Pulmonary artery endothelial cell (primary cell): Measurements from ENCODE around the gene NLGN1. TPM values are rescaled to one million over a fixed set of nuclear protein-coding genes. Genes with fewer than 3 reads are reported as not detected.
"Not testable (repeated sequence)": the region's sequence is repeated elsewhere in the genome, so short reads cannot be mapped to it uniquely, and the experiment has no call there.

Experiments
- DNase-seq: peaks from one replicate; pipeline ENCODE4 v3.0.0-alpha.2; 2011; ENCODE audit warnings: low read depth, low spot score
- total RNA-seq: library from RNA; depleted of rRNA; stranded (reverse); fragments of >200 nt; gene quantifications from 2 replicates; pipeline ENCODE4 v1.2.3, GENCODE V29; 2014

Gene NLGN1
- total RNA-seq, 1 donor from 2014 or later = 37.5 TPM

GRCh38 chr3:173553635-173554280, 156.2 kb downstream of the NLGN1 start:
- DNase-seq = peak; percentile 22

GRCh38 chr3:173556546-173556945, 159.0 kb downstream of the NLGN1 start:
- no peak for DNase-seq

DNA sequence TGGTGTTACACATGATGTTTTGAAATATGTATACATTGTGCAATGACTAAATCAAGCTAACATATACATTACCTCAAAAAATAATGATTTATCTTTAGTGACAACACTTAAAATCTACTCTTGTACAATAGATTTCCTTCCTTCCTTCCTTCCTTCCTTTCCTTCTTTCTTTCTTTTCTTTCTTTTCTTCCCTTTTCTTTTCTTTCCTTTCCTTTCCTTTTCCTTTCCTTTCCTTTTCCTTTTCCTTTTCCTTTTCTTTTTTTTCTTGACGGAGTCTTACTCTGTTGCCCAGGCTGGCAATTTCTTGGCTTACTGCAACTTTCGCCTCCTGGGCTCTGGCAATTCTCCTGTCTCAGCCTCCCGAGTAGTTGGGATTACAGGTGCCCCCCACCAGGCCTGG, 170.5 kb downstream of the NLGN1 start:
- no peak for DNase-seq

DNA sequence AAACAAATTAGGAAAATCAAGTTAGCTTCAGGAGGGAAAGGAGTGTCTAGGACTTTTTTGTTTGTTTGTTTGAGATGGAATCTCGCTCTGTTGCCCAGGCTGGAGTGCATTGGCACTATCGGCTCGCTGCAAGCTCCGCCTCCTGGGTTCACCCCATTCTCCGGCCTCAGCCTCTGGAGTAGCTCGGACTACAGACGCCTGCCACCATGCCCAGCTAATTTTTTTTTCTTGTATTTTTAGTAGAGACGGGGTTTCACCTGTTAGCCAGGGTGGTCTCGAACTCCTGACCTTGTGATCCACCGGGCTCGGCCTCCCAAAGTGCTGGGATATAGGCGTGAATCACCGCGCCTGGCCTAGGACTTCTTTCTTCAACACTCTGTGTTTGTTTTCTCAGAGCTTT, 171.1 kb downstream of the NLGN1 start:
- no peak for DNase-seq

- no peak for DNase-seq
These were observed 186.0 kb downstream of the NLGN1 start for GRCh38 chr3:173583496-173583895.

DNA sequence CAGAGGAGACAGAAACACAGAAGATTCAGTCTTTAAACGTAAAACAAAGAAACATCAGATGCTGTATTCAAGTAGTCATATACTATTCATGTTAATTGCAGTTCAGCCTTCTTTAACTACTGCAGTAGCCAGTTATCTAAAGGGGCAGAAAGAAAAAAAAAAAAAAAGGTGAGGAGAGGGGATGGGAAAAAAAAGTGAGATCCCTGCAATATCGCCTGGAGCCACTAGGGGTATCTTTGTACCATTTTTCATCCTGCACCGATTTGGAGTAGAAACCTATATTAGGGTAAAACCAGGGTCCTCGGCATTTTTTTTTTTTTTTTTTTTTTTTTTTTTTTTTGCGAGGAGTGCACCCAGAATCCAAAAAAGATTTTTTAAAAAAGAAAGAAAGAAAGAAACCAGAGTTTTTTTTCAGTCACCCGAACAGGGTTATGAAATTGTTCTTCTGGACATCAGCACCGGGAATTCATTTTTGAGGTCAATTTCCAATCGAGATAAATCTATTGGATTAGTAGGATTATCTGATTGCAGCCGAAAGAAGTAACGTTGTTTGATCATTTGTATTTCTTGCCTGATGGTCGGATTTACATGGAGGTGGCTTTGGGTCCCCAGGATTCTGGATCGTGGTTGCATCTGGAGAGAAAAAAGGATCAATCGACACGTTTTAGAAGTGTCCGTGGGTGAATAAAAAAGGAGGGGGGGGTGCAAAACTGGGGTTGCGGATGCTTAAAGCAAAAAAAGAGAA, 186.7 kb downstream of the NLGN1 start:
- peak; percentile 22 for DNase-seq

- DNase-seq = peak; percentile 24
These were observed 187.6 kb downstream of the NLGN1 start for GRCh38 chr3:173584838-173585831.

DNA sequence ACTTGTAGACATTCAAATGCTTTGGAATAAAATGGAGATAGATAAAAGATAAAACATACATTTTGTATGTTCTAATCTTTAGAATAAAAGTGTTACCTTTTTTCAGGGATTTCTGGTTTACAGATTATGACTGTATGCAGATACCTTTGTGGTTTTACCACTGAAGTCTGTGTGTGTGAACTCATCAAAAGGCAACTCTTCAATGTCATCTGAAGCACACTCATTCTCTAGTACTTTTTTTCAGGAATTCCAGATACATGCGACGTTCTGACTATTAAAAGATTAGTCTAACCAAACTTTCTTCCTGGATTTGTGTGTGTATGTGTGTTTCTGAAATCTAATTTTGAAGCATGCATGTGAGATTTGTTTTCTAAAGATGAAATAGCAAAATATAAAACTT, 188.6 kb downstream of the NLGN1 start:
- DNase-seq = no peak

- no peak for DNase-seq
These were observed 189.5 kb downstream of the NLGN1 start for GRCh38 chr3:173587055-173587454.

DNA sequence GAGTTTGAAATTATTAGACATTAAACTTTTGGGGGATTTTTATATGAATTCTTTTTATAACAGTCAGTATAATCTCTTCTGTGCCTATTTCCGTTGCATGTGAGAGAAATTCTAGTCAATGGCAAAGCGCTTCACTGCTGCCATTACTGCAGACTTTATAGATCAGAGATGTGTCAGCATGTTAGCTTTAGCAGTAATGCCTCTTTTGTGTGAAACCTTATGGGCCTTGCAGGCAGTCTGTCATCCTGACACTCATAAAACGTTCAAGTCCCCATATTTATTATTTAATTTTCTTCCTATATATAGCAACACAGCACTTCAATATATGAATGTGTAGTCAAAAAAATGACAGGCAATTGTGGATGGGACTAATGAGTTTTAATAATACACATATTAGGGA, 191.0 kb downstream of the NLGN1 start:
- DNase-seq = no peak

GRCh38 chr3:173589116-173589515, 191.6 kb downstream of the NLGN1 start:
- no peak for DNase-seq

DNA sequence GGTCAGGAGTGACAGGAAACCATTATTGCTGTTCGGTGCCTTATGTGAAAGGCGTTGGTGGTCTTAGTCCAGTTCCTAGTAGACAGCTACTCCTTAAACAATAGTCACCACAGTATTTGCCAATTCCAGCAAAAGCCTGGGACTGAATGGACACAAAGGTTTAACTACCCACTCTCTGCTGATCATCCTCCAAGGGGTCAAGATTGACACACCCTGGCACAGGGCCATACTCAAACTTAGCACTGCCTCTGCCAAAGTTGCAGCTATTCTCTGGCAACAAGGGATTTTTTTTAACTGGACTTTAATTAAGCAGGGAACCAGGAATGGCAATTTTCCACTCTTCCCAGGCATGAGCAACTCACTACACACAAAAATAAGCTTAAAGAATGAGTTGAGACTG, 193.9 kb downstream of the NLGN1 start:
- no peak for DNase-seq

DNA sequence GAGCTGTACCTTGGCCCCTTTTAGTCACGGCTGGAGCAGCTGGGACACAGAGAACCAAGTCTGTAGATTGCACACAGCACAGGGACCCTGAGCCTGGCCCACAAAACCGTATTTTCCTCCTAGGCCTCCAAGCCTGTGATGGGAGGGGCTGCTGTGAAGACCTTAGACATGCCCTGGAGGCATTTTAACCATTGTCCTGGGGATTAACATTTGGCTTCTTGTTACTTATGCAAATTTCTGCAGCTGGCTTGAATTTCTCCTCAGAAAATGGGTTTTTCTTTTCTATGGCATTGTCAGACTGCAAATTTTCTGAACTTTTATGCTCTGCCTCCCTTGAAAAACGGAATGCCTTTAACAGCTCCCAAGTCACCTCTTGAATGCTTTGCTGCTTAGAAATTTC, 197.3 kb downstream of the NLGN1 start:
- not testable (repeated sequence) for DNase-seq

- DNase-seq = no peak
These were observed 202.1 kb downstream of the NLGN1 start for GRCh38 chr3:173599673-173600072.

- no peak for DNase-seq
These were observed 217.0 kb downstream of the NLGN1 start for GRCh38 chr3:173614522-173614921.

- DNase-seq = no peak
These were observed 218.1 kb downstream of the NLGN1 start for GRCh38 chr3:173615661-173616060.

GRCh38 chr3:173617490-173617889, 219.9 kb downstream of the NLGN1 start:
- no peak for DNase-seq

- DNase-seq = no peak
These were observed 220.6 kb downstream of the NLGN1 start for GRCh38 chr3:173618148-173618547.

GRCh38 chr3:173618703-173619102, 221.2 kb downstream of the NLGN1 start:
- DNase-seq = no peak

- DNase-seq = no peak
These were observed 224.6 kb downstream of the NLGN1 start for GRCh38 chr3:173622166-173622565.

DNA sequence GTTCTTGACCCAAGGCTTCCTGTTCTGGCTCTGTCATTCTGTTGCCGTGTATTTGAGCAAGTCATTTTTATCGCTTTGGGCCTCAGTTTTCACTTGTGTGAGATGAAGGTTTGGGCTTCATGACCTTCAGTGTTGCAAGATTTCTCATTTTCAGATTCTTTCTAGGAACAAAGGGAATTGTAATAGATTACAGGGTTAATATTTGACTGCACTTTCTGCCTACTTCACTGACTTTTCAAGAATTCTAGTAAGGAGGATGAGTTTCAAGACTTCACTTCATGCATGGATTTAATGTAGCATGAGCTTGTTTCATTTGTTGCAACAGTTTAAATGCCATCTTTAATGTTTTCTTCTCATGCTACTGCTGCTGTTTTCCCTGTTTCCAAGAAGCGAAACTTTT, 226.5 kb downstream of the NLGN1 start:
- DNase-seq = no peak

DNA sequence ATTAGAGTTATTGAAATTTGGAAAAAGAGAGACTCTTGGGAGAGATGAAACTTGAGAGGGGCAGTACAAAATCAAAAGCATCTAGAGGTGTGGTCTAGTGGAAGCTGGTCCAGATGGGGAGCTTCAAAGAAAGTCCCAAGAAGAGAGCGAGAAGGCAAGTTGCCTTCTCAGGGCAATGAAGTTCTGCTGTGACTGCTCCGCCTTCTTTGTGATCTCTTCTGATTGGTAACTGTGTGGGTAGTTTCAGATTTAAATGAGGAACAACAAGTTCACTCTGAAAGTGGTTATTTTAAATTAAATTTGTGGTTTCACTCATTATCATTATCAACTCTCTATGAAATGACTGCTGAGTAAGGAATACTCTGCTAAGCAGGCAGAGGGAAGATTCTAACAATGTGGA, 233.3 kb downstream of the NLGN1 start:
- no peak for DNase-seq
